NCI-H1417 treated with DMSO at 0.1 percent for 48 hours (cell line): ENCODE results near the gene FGF8.

Experiments used
- DNase-seq: peaks from one replicate; lab custom pipeline; 2025; lab: John Stamatoyannopoulos, UW

The FGF8 gene

DNA sequence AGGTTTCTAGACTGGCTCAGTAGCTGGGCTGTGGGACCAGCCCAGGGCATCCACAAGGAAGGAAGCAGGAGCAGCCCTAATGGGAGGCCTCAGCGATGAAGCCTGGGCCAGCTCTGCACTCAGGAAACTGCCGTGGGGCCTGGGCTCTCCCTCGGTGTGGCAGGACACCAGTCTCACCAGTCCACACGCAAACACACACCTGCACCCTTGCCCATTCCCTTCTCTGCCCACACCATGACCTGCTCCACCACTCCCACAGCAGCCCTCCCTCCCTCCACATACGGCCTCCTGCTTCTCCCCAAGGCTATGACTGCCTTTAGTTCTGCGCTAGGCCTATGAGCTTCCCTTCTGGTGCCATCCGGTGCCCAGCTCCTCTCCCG is 7.1 kb downstream of the FGF8 start:
- DNase-seq, result no peak

DNA sequence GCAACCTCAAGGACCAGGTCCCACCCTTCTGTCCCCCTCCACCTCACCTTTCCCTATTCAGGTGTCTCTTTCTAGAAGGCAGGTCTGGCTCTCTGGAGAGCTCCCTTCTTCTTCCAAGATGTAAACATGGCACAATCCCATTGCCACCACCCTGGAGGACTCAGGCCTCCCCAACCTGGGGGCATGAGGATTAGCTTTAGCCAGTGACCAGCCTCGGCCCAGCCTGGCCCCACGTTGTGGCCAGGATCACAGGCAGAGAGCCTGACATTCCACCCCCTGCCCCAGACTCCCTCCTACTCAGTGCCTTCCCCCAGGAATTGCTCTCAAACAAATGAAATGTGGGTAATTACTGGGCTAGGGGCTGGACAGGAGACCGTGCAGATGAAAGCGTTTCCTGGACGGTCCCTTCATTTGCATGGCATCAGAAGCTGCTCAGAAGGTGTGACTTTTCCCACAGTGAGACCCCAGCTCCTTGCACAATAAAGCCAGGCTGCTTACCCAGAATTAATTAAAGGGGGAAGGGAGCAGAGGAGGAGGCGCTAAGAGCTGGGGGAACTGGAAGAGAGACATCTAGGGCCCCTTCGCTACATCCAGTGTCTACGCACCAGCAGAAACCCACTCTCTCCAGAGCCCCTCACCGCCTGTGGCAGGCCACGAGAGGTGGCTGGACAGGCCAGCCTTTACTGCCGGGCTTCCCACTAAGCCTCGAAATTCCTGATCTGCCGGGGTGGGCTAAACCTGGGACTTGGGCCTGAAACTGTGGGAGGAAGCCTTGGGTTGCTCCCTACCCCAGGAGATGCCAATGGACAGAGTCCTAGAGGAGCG is 7.7 kb downstream of the FGF8 start:
- DNase-seq, result no peak

DNA sequence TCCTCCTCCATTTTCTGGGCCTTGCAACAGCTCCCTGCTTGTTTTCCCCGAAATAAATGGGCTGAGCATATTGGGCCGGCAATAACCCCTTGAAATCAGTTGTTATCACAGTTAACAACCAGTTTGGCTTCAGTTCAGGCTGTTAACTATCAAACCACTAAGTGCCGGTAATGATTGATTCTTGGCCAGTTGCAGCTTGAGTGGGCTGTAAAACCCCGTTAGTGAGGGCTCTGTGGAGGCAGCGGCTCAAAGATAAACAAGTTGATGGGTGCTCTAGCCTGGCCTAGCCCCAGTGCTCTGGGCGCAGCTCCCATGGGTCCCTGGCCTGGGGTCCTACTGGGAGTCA is 8.3 kb downstream of the FGF8 start:
- DNase-seq, result no peak

DNA sequence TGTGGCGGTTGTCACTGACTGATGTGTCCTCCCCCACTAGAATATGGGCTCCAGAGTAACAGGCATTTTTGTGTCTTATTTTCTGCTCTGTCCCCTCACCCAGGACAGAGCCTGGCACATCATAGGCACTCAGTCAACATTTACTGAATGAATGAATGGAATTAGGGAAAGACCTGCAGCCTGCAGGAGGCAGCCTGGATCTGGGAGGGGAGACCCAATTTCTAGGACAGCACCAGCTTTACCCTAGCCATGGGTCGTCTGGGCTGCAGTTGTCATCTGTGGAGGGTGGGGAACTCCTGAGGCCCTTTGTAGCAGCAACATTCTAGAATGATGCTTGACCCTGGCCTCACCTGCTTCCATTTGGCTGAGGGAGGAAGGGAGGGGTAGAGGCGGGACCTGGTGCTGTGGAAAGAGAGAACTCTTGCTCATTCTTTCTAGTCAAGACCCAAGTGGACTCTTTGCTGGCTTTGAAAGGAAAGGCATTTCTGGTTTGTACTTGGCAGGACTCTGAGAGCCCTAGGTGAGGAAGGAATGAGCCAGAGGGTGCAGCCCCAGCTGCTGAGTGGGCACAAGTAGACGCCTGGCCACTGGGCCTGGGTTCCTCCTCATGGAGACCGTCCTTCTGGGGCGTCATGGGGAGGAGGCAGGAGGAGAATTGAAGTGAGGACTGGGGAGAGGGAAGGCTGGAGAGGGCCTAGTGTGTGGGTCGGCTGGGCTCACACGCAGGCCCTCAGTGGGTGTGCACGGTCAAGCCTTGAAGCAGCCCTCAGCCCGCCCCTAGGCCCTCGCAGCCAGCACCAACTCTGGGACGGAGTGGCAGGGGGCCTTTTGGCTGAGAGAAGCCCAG is 8.9 kb downstream of the FGF8 start:
- no peak for DNase-seq

DNA sequence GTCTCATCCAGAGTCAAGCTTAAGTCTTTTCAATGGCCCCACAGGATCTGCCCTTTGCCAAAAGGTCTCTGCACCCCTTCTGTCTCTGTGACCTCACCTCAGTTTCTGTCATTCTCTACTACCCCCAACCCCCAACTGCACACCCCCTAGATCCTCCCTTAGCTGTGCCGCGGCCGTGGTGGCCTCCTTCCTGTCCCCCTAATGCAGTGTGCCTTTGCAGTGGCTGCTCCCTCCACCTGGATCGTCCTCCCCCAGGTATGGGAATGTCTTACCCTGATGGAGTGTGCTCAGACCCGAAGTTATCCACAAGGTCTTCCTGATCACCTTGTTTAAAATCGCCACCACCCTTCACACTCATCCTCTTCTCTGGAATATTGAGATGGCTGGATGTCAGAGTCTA is 9.6 kb downstream of the FGF8 start:
- DNase-seq, result no peak

DNA sequence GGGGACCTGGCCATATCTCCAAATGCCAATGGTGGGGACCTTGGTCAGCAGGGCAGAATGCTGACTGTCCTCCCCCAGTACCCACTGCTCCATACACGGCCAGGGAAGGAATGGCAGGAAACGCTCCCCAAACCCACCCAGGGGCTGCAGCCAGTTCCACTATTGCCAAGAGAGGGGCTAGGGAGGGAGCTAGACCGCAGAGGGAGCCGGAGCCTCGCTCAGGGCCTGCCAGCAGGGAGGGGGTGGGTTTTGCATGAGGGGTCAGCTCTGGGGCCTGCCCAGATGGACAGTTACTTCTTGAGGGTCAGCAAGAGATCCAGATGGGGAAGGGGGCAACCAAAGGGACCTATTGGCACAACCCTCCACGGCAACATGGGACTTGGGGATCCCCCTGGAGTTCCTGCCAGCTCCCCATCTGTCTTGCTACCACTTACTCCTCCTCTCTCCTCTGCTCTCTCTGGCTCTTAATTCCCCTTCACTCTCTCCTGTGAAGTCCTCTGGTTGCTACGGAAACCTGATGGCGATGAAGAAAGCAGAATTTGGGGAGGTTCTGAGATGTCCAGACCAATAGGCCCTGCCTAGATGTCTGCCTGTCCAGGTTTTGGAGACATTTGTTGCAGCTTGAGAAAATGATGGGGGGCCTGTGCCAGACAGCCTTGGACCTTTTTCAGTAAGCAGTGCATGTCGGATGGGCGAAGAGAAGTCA is 12.6 kb downstream of the FGF8 start:
- DNase-seq, result no peak

DNA sequence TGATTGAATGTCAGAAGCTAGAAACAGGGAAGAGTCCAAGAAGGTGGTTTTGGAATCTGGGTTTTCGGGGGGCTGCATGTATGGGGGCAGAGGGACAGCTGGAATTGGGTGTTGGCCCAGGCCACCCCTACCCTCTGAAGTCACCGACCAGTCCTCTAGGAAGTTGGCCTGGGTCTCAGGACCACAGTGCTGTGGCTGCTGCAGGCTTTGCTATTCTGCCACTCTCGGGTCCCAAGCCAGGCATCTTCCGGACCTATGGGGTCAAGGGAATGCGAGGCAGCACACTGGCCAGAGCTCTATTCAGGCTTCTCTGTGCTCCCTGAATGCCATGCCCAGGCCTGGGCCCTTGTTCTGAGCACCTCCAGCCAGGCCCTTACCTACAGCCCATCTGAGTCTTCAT is 13.2 kb downstream of the FGF8 start:
- no peak for DNase-seq

DNA sequence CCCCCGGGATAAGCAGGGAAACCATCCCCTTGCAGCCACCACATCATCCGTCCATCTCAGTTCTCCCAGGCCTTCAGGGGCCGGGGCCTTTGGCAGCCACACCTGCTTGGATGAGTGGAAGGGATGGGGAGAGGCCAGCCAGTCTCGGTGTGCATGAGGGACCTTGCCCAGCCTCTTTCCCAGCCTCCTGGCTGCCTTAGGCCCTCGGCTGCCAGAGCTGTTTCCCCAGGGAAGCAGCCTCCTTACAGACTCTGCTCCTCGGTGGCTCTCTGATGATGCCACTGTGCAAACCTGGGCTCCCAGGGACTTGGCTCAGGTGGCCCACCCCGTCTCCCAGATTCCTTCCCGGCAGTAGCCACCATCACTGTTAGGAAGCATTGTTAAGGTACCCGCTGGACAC is 14.7 kb downstream of the FGF8 start:
- DNase-seq, result no peak

DNA sequence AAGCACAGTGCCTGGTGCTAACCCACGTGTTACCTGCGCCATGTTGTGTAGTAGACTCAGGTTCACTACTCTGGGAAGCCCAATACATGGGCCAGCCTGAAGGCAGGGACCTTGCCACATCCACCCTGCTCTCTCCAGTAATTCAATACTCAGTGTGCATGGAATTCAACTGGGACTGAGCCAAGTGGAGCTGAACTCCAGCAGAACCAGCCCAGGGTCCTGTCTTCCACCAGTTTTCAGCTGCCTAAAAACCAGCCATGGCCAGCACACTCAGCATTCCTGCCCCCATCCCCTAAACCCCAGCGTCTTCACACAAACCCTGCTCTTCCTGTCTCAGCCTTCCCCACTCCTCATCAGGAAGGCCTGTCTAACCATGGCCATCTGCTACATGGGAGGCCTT is 15.4 kb downstream of the FGF8 start:
- DNase-seq, result no peak

DNA sequence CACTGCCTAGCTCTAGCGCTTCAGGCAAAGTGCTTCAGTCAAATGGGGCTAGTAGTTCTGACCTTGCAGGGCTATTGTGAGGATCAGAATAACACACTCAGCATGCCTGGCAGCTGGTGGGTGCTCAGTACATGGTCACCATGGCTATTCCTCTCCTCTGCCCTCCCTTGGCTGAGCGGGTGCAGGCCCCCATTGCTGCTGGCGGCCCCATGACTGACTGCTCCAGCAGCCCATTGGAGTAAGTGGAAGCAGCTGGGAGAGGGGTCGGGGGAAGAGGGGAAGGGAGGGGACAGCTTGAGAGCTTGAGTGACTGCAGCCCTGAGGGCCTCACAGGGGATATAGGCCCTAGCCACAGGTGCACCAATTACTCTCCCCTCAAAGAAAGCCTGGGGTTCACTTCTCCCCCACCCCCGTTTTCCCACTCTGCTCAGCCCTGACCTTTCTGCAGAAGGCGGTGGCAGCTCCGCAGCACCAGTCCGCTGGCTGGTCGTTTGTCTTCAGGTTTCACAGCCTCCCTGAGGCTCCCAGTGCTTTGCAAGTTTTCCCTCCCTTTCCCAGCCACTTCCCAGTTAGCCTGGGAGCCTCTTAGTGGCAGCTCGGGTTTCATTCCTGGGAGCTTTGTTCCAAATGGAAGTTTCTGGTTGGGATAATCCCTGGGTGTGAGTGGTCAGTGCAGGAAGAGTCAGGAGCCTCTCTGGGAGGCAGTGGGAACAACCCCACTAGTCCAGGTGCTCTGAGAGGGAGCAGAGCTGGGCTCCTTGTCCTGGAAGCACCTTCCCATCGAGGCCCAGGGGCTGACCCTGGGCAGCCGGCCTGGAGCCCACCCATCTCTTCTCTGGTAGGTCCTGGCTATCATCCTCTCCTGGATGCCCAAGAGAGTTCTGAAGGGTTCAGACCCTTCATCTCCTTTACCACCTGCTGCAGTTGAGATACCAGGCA is 16.3 kb downstream of the FGF8 start:
- no peak for DNase-seq

DNA sequence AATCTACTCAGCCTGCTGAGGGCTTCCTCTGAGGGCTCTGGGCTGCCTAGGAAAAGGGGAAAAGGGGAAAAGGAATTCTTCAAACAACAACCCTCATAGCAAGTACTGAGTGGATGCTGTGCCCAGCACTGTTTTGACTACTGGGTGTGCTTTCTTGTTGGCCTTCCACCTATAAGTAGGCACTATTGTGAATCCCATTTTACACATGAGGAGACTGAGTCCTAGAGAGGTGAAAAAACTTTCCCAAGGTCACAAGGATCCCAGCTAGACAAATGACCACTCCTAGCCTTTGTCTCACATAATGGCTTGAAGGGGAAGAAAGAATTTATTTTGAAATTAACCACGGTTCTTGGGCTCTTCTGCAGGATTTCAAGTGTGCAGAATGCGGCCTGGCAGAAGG is 17.1 kb downstream of the FGF8 start:
- DNase-seq, result no peak

DNA sequence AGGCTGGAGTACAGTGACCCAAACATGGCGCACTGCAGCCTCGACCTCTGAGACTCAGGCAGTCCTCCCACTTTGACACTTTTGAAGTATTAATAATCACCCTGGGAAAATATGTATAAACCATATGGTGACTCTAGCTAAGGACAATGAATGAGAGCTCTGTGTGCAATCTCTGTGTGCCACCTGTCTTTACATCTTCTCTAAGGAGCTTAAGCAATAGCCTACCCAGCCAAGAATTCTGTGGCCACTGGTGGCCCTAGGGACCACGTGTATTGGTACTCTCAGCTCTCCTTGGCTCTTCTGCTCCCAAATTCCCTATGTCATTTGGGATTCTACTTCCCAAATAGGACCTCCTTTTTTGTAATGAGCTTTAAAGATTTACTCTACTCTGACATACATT is 23.7 kb downstream of the FGF8 start:
- no peak for DNase-seq

DNA sequence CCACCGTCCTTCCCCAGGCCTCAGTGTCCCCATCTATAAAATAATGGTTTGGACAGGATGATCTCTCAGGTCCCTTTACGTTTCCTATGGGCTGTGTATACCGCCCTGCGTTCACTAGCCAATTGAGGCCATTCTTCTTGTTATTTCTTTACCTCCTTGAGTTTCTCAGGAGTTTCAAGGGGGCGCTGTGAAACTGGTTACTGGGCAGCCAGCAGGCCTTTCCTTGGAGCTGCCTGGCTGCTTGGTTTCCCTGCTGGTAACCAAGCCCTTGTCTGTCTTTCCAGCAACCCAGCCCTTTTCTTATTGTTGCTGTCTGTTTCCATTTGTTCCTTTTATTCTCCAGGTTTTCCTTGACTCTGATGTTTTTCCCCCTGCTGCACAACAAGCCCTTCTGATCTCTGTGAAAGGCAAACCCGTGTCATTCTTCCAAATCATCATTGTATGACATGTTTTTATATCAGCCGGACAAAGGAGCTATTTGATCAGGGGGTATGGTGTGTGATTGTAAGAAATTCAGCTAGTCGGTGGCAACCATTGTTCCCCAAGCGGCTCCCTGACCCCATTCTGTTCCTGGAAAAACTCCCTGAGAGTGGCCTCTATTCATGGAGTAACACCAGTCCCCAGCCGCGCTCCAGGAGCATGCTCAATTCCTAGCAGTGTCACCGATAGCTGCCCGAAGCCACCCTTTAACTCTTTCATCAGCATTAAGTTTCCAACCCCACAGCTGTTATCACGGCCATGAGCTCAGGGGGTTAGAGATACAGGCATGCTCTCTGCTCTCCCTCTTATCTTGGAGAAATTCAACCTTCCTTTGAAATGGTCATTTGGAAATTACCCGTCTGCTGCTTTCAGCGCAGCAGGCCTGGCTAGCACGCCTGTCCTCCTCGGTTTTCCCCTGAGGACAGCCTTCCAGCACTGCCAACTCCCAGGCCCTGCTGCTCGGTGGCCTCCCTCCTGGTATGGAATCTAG is 26.6 kb downstream of the FGF8 start:
- DNase-seq, result no peak

DNA sequence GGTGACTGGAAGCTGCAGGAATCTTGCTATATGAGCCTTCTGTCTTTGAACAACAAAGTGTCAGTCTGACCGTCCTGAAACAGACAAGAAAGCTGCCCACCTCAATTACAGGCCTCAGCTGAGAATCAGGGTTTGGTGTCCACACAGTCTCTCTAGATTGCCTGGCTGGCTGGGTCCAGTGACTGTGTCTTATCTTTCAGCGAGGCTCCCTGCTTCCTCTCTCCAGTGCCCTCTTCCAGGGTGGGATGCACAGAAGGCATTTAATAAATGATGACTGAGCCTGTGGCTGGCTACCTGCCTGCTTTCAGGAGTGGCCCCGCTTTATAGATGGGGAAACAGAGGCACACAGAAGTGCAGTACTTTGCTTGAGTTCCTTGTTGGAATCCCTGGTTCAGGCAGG is 27.4 kb downstream of the FGF8 start:
- no peak for DNase-seq

DNA sequence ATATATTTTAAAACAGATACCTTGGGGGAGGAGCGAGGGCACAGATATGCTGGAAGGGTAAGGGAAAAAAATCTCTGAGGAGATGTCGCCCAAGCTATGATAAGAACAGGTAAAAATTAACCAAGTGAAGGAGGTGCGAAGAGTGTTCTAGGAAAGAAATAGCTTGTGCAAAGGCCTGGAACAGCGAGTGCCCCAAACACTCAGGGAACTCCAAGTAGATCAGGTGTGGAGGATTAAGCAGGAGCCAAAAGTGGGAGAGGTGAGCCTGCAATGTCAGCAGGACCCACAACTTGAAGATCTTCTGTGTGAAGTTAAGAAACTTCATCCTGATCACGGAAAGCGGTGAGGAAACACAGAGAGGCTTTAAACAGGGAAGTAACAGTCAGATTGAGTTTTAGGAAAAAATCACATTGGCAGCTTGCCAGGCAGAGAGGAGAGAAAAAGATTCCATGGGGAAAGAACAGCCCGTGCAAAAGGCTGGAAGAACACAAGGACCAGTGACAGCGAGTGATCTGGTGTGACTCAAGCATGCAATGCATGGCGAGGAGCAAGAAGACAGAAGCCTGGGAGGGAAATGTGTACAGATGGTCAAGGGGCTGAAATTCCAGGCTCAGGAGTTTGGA is 30.7 kb downstream of the FGF8 start:
- DNase-seq, result no peak

DNA sequence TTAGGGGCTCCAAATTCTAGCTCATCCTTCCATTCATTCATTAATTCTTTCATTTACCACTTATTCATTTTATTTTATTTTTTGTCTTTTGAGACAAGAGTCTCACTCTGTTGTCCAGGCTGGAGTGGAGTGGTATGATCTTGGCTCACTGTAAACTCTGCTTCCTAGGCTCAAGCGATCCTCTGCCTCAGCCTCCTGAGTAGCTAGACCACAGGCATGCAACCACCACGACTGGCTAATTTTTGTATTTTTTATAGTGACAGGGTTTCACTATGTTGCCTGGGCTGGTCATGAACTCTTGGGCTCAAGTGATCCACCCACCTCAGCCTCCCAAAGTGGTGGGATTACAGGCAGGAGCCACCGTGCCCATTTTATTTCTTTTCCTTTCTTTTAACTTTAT is 31.6 kb downstream of the FGF8 start:
- no peak for DNase-seq

DNA sequence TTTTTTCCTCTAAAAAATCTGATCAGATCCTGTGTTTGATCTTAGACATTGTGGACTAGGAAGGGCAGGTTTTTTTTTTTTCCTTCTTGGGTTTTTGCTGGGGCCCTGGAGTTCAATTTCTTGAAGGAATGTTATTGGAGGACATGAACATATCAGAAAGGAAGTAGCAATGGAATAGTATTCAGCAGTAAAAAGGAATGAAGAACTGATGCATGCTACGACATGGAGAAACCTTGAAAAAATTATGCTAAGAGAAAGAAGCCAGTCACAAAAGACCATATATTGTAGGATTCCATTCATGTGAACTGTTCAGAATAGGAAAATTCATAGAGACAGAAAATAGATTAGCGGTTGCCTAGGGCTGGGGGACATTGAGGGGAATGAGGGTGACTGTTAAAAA is 34.0 kb downstream of the FGF8 start:
- no peak for DNase-seq

DNA sequence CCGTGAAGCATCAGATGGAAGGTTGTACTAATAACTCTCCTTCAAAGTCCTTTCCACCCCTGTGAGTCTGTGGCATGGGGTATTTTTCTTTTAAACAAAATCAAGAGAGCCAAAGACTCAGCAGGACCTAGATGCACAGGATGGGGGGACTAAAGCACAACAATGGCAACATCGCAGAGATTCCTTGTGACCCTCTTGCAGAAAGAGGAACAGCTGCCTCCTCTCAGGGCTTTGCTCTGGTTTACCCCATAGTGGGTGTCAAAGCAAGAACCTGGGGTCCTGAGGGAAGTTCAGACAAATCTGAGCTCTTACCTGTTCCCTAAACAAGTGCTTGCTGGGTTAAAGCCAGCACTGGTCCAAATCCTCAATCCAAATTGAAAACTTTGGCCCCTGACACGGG is 39.2 kb downstream of the FGF8 start:
- DNase-seq, result no peak

DNA sequence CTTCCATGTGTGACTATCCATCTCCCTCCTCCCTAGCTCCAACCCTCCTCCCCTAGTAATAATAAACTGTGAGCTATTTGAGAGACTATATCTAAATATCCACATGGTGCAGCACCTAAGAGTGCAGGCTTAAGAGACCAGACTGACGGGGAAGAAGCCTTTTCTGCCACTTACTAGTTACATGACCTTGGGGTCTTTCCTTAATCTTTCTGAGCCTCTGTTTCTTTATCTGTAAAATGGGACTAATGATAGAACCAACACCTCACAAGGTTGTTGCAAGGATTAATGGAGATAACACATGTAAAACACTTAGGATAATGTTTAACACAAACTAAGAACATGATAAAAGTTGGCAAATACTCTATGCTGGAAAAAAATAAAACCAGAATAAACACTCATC is 43.8 kb downstream of the FGF8 start:
- DNase-seq, result no peak

DNA sequence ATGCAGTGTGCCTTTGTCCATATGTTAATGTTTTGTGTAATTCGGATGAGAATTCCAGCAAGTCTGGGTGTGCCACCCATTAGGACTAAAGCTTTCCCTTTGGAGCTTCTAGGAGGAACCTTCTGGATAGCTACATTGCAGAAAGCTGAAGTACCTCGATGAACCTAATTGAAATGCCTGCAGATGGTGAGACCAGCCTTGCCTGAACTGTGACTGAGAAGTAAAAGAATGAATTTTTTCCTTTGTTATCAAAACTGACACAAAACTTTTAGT is 49.9 kb downstream of the FGF8 start:
- no peak for DNase-seq
